OCI-LY7 (cell line): ENCODE data around the gene RBM20. TPM values are rescaled to one million over a fixed set of nuclear protein-coding genes. Genes with fewer than 3 reads are reported as not detected.
A peak's percentile ranks its signal among the peaks of the same experiment; 100 is the strongest.

ENCODE experiments used
- BruUV-seq: library from RNA; stranded (reverse); fragments of 400-500 nt; replicated peaks from 2 replicates; lab custom pipeline; 2021; lab: Mats Ljungman, UMichigan
- CTCF ChIA-PET: fragments of 300-600 bp; sonication (Branson Sonifier 250); formaldehyde crosslinking; loops from one replicate; lab custom pipeline; 2022; ENCODE audit warnings: antibody characterized with exemption; ENCODE audit not compliant: unreplicated experiment; lab: Charles Lee
- POLR2A ChIA-PET: fragments of 300-600 bp; sonication (Branson Sonifier 250); formaldehyde crosslinking; loops from one replicate; lab custom pipeline; 2022; ENCODE audit warnings: antibody characterized with exemption; lab: Charles Lee
- DNase-seq: peaks from one replicate; pipeline ENCODE4 v3.0.0-alpha.2; 2015; ENCODE audit warnings: low spot score
- H2AFZ ChIP-seq: fragments of 200-600 bp; sonication (generic), shearing (Covaris generic); 2 replicates; pipeline ENCODE4 v1.6.1; 2014; ENCODE audit warnings: mild to moderate bottlenecking, antibody characterized with exemption, low read length, moderate library complexity
- H3K27ac ChIP-seq: fragments of 200-600 bp; sonication (generic); 2 replicates; pipeline ENCODE4 v1.5.1; 2014; ENCODE audit warnings: mixed run types, low read depth, mild to moderate bottlenecking, moderate library complexity, low read length, inconsistent platforms; ENCODE audit not compliant: poor library complexity, severe bottlenecking
- H3K36me3 ChIP-seq: fragments of 200-600 bp; sonication (generic); 2 replicates; pipeline ENCODE4 v1.6.1; 2014; ENCODE audit warnings: mild to moderate bottlenecking, antibody characterized with exemption, low read length, moderate library complexity, mixed read lengths; ENCODE audit not compliant: insufficient read depth
- H3K4me1 ChIP-seq: fragments of 200-600 bp; sonication (generic); 2 replicates; pipeline ENCODE4 v1.5.1; 2014; ENCODE audit warnings: mild to moderate bottlenecking, low read length; ENCODE audit not compliant: insufficient read depth, poor library complexity, severe bottlenecking
- H3K4me2 ChIP-seq: fragments of 200-600 bp; sonication (generic); 2 replicates; pipeline ENCODE4 v1.6.1; 2014; ENCODE audit warnings: mild to moderate bottlenecking, low read length
- H3K4me3 ChIP-seq: fragments of 200-600 bp; sonication (generic); 2 replicates; pipeline ENCODE4 v1.5.1; 2014; ENCODE audit warnings: mild to moderate bottlenecking, low read depth, low read length; ENCODE audit not compliant: poor library complexity, severe bottlenecking
- H3K79me2 ChIP-seq: fragments of 200-600 bp; sonication (generic); 2 replicates; pipeline ENCODE4 v1.6.1; 2016; ENCODE audit warnings: low read depth, mild to moderate bottlenecking, low read length, moderate library complexity, mixed read lengths; ENCODE audit not compliant: insufficient read depth
- H3K9me2 ChIP-seq: fragments of 200-600 bp; sonication (generic); 2 replicates; pipeline ENCODE4 v1.6.1; 2016; ENCODE audit warnings: mild to moderate bottlenecking, low read length, mixed read lengths; ENCODE audit not compliant: insufficient read depth
- H3K9me3 ChIP-seq: fragments of 200-600 bp; sonication (generic); 2 replicates; pipeline ENCODE4 v1.6.1; 2014; ENCODE audit warnings: mild to moderate bottlenecking, mixed run types, low read length, mixed read lengths
- H4K20me1 ChIP-seq: fragments of 200-600 bp; sonication (generic); 2 replicates; pipeline ENCODE4 v1.6.1; 2014; ENCODE audit warnings: mild to moderate bottlenecking, antibody characterized with exemption, low read length, moderate library complexity, mixed read lengths; ENCODE audit not compliant: insufficient read depth
- CTCF ChIP-seq: fragments of 200-600 bp; sonication (generic); conservative IDR thresholded peaks from 2 replicates; pipeline ENCODE4 v1.5.1; 2014; ENCODE audit warnings: mild to moderate bottlenecking, antibody characterized with exemption, low read length, moderate library complexity, mixed read lengths
- EZH2phosphoT487 ChIP-seq: fragments of 200-600 bp; sonication (generic); IDR thresholded peaks from 2 replicates; pipeline ENCODE4 v1.6.1; 2018; ENCODE audit warnings: low read depth, borderline replicate concordance, mild to moderate bottlenecking, mixed run types, antibody characterized with exemption, low read length, moderate library complexity, mixed read lengths
- intact Hi-C: fragments of 100-400 bp; cut with micrococcal nuclease; formaldehyde crosslinking; loops from one replicate; pipeline ENCODE4 v1.10.0; 2022; ENCODE audit not compliant: unreplicated experiment
- total RNA-seq, 2 experiments: library from RNA; depleted of rRNA in 1 of 2; stranded (reverse); fragments of >200 nt in 1 of 2; shearing (Covaris generic) in 1 of 2; gene quantifications; 2 replicates each; pipeline ENCODE4 v1.2.3, GENCODE V29; 2014 to 2022

Gene RBM20
- total RNA-seq, 2 experiments from 2014 or later, result 0.35 to 1.0 TPM

DNA sequence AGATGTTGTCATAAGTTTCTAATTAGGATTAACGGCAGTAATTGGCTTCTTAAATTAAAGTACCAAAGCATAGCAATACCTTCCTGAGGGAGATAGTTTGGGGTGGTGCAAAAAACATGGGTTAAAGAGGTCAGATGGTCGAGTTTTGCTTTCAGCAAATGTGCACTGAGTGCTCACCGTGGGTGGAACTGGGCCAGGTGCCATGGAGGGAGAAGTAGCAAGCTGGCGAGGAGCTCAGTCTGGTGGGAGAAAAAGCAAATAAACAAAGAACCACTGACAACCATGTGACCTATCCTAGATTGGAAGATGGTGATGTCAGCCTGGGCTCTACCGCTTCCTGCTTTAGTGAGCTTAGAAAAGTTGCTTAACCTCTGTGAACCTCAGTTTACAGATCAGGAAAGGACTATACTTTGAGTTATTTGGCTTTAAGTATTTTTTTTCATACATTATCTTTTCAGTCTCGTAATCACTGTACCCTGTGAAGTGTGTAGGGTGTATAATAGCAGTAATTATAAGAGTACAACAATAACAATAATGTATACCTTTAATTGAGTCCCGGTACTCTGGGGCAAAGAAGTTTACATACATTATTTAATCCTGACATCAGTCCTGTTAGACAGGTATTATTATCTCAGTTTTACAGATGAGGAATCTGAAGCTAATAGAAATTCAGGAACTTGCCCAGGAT is 158.6 kb downstream of the RBM20 start:
- H3K27ac ChIP-seq, result peak overlapping the region; percentile 41
- H3K4me2 ChIP-seq, result peak overlapping the region; percentile 72

DNA sequence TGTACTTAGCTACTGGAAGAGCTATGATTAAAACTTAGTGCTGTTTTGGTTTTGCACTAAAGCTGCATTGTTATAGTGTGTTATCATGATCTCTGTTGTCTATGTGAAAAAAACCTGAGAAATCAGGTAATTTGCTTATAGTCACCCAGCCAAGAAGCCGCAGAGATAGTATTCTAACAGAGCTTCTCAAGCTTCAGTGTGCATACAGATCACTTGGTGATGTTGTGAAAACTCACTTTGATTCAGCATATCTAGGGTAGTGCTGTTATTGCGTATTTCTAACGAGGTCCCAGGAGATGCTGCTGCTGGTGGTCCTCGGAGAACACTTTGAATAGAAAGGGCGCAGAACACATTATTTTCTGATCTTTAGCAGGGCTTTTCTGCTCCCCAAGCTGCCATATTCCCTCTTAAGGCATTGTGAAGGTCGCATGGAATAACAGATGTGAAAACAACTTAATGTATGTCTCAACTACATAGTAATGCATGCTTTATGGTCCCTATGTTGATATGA is 159.2 kb downstream of the RBM20 start:
- peak; percentile 39 for DNase-seq
- POLR2A ChIA-PET, result interaction anchor here (0.5 to 4.1 kb wide), 31 partner anchors 10 to 1475 kb away, joined by 3 to 31 read pairs (median 4); partner anchors contain the start of genes BBIP1 and PDCD4
- intact Hi-C loops, result loop anchor here (2.0 kb wide), 1 partner anchor 56 kb away; no protein-coding TSS in a partner anchor

More for the DNA sequence above, 158.6 kb downstream of the RBM20 start:
- ChIA-PET POLR2A (interaction anchor here (0.5 to 4.1 kb wide), 29 partner anchors 9 to 597 kb away, joined by 3 to 31 read pairs (median 4); partner anchors contain the start of gene BBIP1), CTCF (interaction anchor here (0.6 to 2.3 kb wide), 8 partner anchors 9 to 153 kb away, joined by 3 to 11 read pairs (median 4); no protein-coding TSS in a partner anchor)
- H3K9me2 ChIP-seq, result no peaks in the 10 kb centered on the region
- no peaks in the 10 kb centered on the region for H3K9me3 ChIP-seq
- intact Hi-C loops, result loop anchor here (1.0 to 2.0 kb wide), 2 partner anchors 56 to 192 kb away; no protein-coding TSS in a partner anchor
- no peaks in the 10 kb centered on the region for H3K79me2 ChIP-seq
- DNase-seq, result peak; percentile 60
- H2AFZ ChIP-seq, result peak overlapping the region; percentile 96
- no peaks in the 10 kb centered on the region for H3K36me3 ChIP-seq
- peaks cover 41% of the 10 kb centered on the region for H3K4me1 ChIP-seq
- H3K4me3 ChIP-seq, result peak overlapping the region; percentile 42
- TF ChIP-seq EZH2phosphoT487, result no peak
- no peak for TF ChIP-seq CTCF
- no peaks in the 10 kb centered on the region for H4K20me1 ChIP-seq
- no TSS peak for BruUV-seq

More for the DNA sequence above, 159.2 kb downstream of the RBM20 start:
- Histone ChIP-seq H3K27ac (peak overlapping the region; percentile 41), H3K36me3 (no peaks in the 10 kb centered on the region), H3K4me3 (peak overlapping the region; percentile 42), H3K9me2 (no peaks in the 10 kb centered on the region), H2AFZ (peak overlapping the region; percentile 96), H4K20me1 (no peaks in the 10 kb centered on the region), H3K9me3 (no peaks in the 10 kb centered on the region), H3K4me2 (peak overlapping the region; percentile 72), H3K79me2 (no peaks in the 10 kb centered on the region), H3K4me1 (peaks cover 41% of the 10 kb centered on the region)
- no TSS peak for BruUV-seq
- CTCF ChIA-PET, result interaction anchor here (0.9 to 2.3 kb wide), 10 partner anchors 10 to 153 kb away, joined by 3 to 11 read pairs (median 4); no protein-coding TSS in a partner anchor
- TF ChIP-seq CTCF (no peak), EZH2phosphoT487 (no peak)
